Activated T-helper 2 cell treated with anti-CD3 and anti-CD28 coated beads, Interferon-gamma antibody, Interleukin-2, Interleukin-4, amounts not matched to agents 10 μg/mL and 5 μg/mL and 100 μg/mL, durations not matched to agents 14 hours and 24 hours and 36 hours (primary cell): Measurements from ENCODE around the gene CLCA4. TPM values are rescaled to one million over a fixed set of nuclear protein-coding genes. Genes with fewer than 3 reads are reported as not detected.

ENCODE experiments used
- DNase-seq: peaks from one replicate; pipeline ENCODE4 v3.0.0; 2021; ENCODE audit warnings: low spot score
- H3K27ac Mint-ChIP-seq: one replicate; pipeline ENCODE4 v1.8.0; 2021; ENCODE audit warnings: mixed read lengths
- H3K27me3 Mint-ChIP-seq: one replicate; pipeline ENCODE4 v1.8.0; 2021; ENCODE audit warnings: low read depth, mixed read lengths
- H3K36me3 Mint-ChIP-seq: one replicate; pipeline ENCODE4 v1.8.0; 2021; ENCODE audit warnings: low read depth, mixed read lengths
- H3K4me1 Mint-ChIP-seq: one replicate; pipeline ENCODE4 v1.8.0; 2021; ENCODE audit warnings: low read depth, mixed read lengths
- H3K4me3 Mint-ChIP-seq: one replicate; pipeline ENCODE4 v1.8.0; 2021; ENCODE audit warnings: low read depth, mild to moderate bottlenecking, moderate library complexity, mixed read lengths
- H3K9me3 Mint-ChIP-seq: one replicate; pipeline ENCODE4 v1.8.0; 2021; ENCODE audit warnings: mixed read lengths
- intact Hi-C: fragments of 100-400 bp; cut with micrococcal nuclease; formaldehyde crosslinking; loops from one replicate; pipeline ENCODE4 v1.15.1; 2023
- total RNA-seq: library from RNA; stranded (reverse); gene quantifications from 2 replicates; pipeline ENCODE4 v1.2.3, GENCODE V29; 2022

The CLCA4 gene
- total RNA-seq, 1 donor from 2014 or later: not detected

- Mint-ChIP-seq H3K4me3 (no peak overlapping the region), H3K27ac (no peak overlapping the region), H3K36me3 (no peaks in the 10 kb centered on the region), H3K9me3 (no peaks in the 10 kb centered on the region), H3K4me1 (no peaks in the 10 kb centered on the region), H3K27me3 (peaks cover 31% of the 10 kb centered on the region)
- DNase-seq: no peak
- intact Hi-C loops: loop anchor here (10.0 kb wide), 1 partner anchor 197 kb away; the partner anchor contains the start of gene SH3GLB1
Measured at GRCh38 chr1:86507935-86508582, 38.8 kb upstream of the CLCA4 start.

DNA sequence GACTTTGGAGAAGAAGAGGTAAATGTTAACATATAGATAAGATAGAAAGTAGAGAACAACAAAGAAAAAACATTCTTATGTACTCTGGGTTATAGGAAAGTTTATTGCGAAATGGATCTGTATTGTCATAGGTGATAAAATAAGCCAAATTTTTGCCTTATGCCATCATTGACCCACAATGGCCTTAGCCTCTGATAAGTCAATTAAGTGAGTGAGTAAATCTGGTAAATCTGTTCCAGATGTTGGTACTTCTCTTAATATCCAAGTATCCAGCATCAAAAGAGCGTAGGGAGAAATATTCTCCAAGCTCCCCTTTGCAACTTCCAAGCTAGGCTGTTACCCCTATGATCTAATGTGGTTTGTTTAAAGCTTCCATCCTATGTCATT, 38.3 kb upstream of the CLCA4 start:
- Mint-ChIP-seq H3K4me1 (no peaks in the 10 kb centered on the region), H3K27me3 (peaks cover 26% of the 10 kb centered on the region), H3K9me3 (no peaks in the 10 kb centered on the region), H3K36me3 (no peaks in the 10 kb centered on the region), H3K4me3 (no peak overlapping the region), H3K27ac (no peak overlapping the region)
- no peak for DNase-seq
- intact Hi-C loops: loop anchor here (10.0 kb wide), 1 partner anchor 196 kb away; the partner anchor contains the start of gene SH3GLB1

GRCh38 chr1:86515597-86515996, 31.3 kb upstream of the CLCA4 start:
- H3K27ac Mint-ChIP-seq: no peak overlapping the region
- no peaks in the 10 kb centered on the region for H3K4me1 Mint-ChIP-seq

DNA sequence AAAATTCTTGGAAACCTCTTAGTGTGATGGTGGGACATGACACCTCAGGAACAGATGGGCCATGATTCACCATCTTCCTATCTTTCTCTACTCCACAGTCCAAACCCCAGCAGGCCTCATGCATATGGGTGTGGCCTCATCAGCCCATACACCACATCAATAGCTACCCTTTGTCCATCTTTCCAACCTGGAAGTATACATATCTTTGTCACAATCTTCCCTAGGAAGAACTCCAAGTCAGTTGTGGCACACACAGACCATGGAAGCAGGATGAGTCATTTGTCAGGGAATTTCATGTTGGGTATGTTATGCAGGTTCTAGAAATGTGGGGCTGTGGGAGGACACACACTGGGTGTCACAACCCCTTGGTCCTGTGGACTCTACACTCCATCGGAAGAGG, 30.5 kb upstream of the CLCA4 start:
- DNase-seq: no peak
- Mint-ChIP-seq H3K9me3 (no peaks in the 10 kb centered on the region), H3K36me3 (no peaks in the 10 kb centered on the region), H3K27ac (no peak overlapping the region), H3K4me3 (no peak overlapping the region), H3K4me1 (no peaks in the 10 kb centered on the region), H3K27me3 (peaks cover 3% of the 10 kb centered on the region)
- intact Hi-C loops: no loop called here

More at GRCh38 chr1:86515597-86515996, 31.3 kb upstream of the CLCA4 start:
- no peak for DNase-seq
- intact Hi-C loops: no loop called here
- Mint-ChIP-seq H3K9me3 (no peaks in the 10 kb centered on the region), H3K27me3 (peaks cover 3% of the 10 kb centered on the region), H3K36me3 (no peaks in the 10 kb centered on the region), H3K4me3 (no peak overlapping the region)

- intact Hi-C loops: no loop called here
- no peak overlapping the region for H3K4me3 Mint-ChIP-seq
- no peak for DNase-seq
- H3K27me3 Mint-ChIP-seq: peaks cover 3% of the 10 kb centered on the region
- no peaks in the 10 kb centered on the region for H3K4me1 Mint-ChIP-seq
- H3K27ac Mint-ChIP-seq: no peak overlapping the region
- no peaks in the 10 kb centered on the region for H3K9me3 Mint-ChIP-seq
- H3K36me3 Mint-ChIP-seq: no peaks in the 10 kb centered on the region
Measured at GRCh38 chr1:86517336-86517735, 29.5 kb upstream of the CLCA4 start.

- no peaks in the 10 kb centered on the region for H3K4me1 Mint-ChIP-seq
- no peak overlapping the region for H3K27ac Mint-ChIP-seq
- H3K36me3 Mint-ChIP-seq: no peaks in the 10 kb centered on the region
- no peak overlapping the region for H3K4me3 Mint-ChIP-seq
- DNase-seq: no peak
- H3K9me3 Mint-ChIP-seq: no peaks in the 10 kb centered on the region
- intact Hi-C loops: no loop called here
- H3K27me3 Mint-ChIP-seq: peaks cover 3% of the 10 kb centered on the region
Measured at GRCh38 chr1:86520789-86521521, 25.9 kb upstream of the CLCA4 start.

DNA sequence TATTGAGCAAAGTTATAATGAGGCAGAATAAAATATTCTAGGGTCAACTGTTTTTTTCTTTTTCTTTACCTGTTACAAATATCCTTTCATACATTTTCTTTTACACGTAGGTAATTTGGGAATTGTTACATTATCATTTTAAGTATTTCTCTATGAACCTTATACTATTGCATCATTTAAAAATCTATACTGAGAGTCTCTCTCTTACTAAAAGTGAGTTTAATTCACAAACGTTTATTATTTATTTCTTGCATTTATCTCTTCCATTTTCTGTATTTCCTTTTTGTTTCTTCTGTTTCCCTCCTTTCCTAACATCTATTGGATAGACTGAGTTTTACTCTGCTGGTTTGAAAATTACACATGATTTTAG, 25.4 kb upstream of the CLCA4 start:
- H3K27ac Mint-ChIP-seq: no peak overlapping the region

GRCh38 chr1:86522240-86522639, 24.6 kb upstream of the CLCA4 start:
- peaks cover 3% of the 10 kb centered on the region for H3K27me3 Mint-ChIP-seq
- H3K4me3 Mint-ChIP-seq: no peak overlapping the region
- intact Hi-C loops: no loop called here

More for the DNA sequence above, 25.4 kb upstream of the CLCA4 start:
- Mint-ChIP-seq H3K4me3 (no peak overlapping the region), H3K9me3 (no peaks in the 10 kb centered on the region), H3K4me1 (no peaks in the 10 kb centered on the region), H3K36me3 (no peaks in the 10 kb centered on the region), H3K27me3 (peaks cover 3% of the 10 kb centered on the region)
- DNase-seq: no peak
- intact Hi-C loops: no loop called here

GRCh38 chr1:86523670-86524354, 23.1 kb upstream of the CLCA4 start:
- no peaks in the 10 kb centered on the region for H3K9me3 Mint-ChIP-seq
- no peak for DNase-seq
- no peaks in the 10 kb centered on the region for H3K36me3 Mint-ChIP-seq
- no peaks in the 10 kb centered on the region for H3K4me1 Mint-ChIP-seq
- H3K4me3 Mint-ChIP-seq: no peak overlapping the region
- intact Hi-C loops: no loop called here
- H3K27me3 Mint-ChIP-seq: peaks cover 3% of the 10 kb centered on the region
- H3K27ac Mint-ChIP-seq: no peak overlapping the region

More at GRCh38 chr1:86522240-86522639, 24.6 kb upstream of the CLCA4 start:
- Mint-ChIP-seq H3K9me3 (no peaks in the 10 kb centered on the region), H3K27ac (no peak overlapping the region), H3K36me3 (no peaks in the 10 kb centered on the region), H3K4me1 (no peaks in the 10 kb centered on the region)
- no peak for DNase-seq

DNA sequence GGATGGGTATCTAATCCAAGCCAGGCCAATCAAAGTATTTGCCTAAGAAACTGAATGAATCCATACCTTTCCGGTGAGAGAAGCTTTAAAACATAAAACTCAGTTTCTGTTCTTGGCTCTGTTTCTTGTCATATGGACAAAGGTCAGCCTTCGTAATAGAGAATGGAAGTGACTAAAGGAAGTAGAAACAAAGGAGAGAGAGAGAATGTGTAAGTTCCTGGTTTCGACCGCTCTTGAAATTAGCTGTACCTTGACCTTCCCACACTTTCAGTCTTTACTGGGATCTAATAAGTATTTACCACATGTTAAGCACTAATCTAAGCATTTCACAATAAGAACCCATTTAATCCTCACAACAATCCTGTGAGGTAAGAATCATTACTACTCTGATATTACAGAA, 19.6 kb upstream of the CLCA4 start:
- Mint-ChIP-seq H3K27ac (no peak overlapping the region), H3K27me3 (no peaks in the 10 kb centered on the region), H3K4me1 (no peaks in the 10 kb centered on the region), H3K36me3 (no peaks in the 10 kb centered on the region), H3K9me3 (no peaks in the 10 kb centered on the region), H3K4me3 (no peak overlapping the region)
- no peak for DNase-seq
- intact Hi-C loops: no loop called here

GRCh38 chr1:86530211-86530845, 16.6 kb upstream of the CLCA4 start:
- Mint-ChIP-seq H3K9me3 (no peaks in the 10 kb centered on the region), H3K36me3 (no peaks in the 10 kb centered on the region), H3K27me3 (peaks cover 1% of the 10 kb centered on the region), H3K4me1 (no peaks in the 10 kb centered on the region), H3K27ac (no peak overlapping the region), H3K4me3 (no peak overlapping the region)
- DNase-seq: no peak
- intact Hi-C loops: no loop called here

DNA sequence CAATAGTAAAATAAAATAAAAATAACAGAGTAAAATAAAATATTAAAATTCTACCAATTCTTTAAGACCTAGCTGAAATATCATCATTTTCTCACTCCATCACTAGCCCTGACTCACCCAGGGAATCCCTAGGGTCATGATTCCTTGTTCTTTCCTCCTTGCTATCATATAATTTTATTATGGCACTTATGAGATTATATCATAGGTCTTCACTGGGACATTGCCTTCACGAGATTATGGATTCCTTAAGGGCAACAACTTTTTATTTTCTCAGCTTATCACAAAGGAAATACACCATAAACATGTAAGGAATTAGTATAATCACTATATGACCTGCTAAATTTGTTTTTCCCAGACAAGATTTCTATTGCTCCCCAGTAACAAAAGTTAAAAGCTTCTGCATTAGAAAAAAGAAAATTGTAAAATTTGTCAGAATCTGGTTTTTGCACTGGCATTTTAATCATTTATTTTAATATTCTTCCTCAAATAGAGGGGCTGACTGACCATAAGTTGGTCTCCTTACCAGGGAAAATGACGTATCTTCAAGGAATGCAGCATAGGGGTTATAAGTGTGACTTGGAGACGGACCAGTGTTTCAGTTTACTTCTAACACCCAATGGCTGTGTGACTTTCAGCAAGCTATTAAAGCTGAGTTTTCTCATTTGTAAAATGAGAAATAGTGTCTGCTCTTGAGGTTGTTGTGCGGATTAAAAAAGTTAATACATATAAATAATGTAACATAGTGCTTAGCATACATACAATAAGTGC, 8.8 kb upstream of the CLCA4 start:
- Mint-ChIP-seq H3K4me3 (no peak overlapping the region), H3K9me3 (no peaks in the 10 kb centered on the region), H3K36me3 (no peaks in the 10 kb centered on the region), H3K27ac (no peak overlapping the region), H3K27me3 (peaks cover 5% of the 10 kb centered on the region), H3K4me1 (no peaks in the 10 kb centered on the region)
- intact Hi-C loops: no loop called here
- no peak for DNase-seq
